Bronchial epithelial cell (primary cell): ENCODE measurements around the gene ORC1. TPM values are rescaled to one million over a fixed set of nuclear protein-coding genes. Genes with fewer than 3 reads are reported as not detected.

Source experiments
- DNase-seq: peaks from one replicate; pipeline ENCODE4 v3.0.0-alpha.2; 2010; ENCODE audit warnings: low read depth
- FAIRE-seq: peaks from 2 replicates; lab custom pipeline; 2011; peaks lifted over from hg19 to GRCh38; lab: Jason Lieb, UNC
- H3K27me3 ChIP-seq: 2 replicates; pipeline ENCODE4 v1.5.1; 2011; ENCODE audit warnings: low read length; ENCODE audit not compliant: control insufficient read depth, insufficient read depth
- H3K36me3 ChIP-seq: 2 replicates; pipeline ENCODE4 v1.5.1; 2011; ENCODE audit warnings: low read length; ENCODE audit not compliant: control insufficient read depth, insufficient read depth
- H3K4me3 ChIP-seq: 2 replicates; pipeline ENCODE4 v1.5.1; 2011; ENCODE audit warnings: mild to moderate bottlenecking, low read depth, low read length, control low read depth
- total RNA-seq: library from RNA; depleted of rRNA; stranded (reverse); fragments of >200 nt; gene quantifications from 2 replicates; pipeline ENCODE4 v1.2.1, GENCODE V29; 2014
- TF ChIP-seq, protein P1 (sequence below): IDR thresholded peaks from 2 replicates; pipeline ENCODE4 v1.5.1; 2011; ENCODE audit warnings: mild to moderate bottlenecking, moderate library complexity, low read length, control low read depth, inconsistent platforms; ENCODE audit not compliant: insufficient read depth, severe bottlenecking

The ORC1 gene
- total RNA-seq = 0.26 TPM in 2 replicates

DNA sequence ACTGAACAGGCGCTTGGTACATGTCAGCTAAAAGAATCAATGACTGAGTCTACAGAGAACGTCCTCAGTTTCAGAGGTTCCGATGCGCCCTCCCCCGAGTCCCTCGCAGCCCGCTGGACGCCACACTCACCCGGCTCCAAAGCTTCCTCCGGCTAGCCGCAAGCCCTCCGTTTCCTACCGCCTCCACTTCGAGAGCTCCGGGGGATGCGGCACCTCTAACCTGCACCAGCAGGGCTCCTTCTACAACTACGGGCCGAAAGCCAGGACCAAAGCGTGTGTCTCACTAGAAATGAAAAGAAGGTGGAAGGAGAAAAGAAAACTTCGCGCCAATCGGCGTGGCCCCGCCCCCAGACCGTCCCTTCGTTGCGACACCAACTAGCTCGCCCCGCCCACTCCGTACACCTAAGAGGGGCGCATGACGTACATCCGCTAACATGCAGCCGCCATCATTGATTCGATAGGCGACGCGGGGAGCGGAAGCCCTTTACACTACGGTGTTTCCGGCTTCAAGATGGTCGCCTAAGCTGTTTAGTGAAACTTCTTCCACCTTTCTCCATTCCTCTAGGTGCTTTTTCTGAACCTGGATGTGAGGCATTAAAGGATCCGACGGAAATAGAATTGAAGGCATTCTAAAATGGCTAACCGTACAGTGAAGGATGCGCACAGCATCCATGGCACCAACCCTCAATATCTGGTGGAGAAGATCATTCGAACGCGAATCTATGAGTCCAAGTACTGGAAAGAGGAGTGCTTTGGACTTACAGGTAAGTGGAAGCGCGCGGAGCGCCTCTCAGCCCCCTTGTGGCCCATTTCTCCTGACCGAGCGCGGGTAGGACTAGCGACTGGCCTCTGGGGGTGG, at the start of gene ORC1, which contains the start of gene PRPF38A:
ORC1 (minus strand) TSS at position 308 of the 859 bp plus-strand sequence. CDS start 2,200 bp downstream, outside the sequence.
PRPF38A (plus strand) TSS at position 487 of the 859 bp plus-strand sequence; CDS start at position 635, 148 bp downstream.
- H3K36me3 ChIP-seq = peaks cover 10% of the 10 kb centered on the region
- DNase-seq (peak; percentile 92), FAIRE-seq (peak; percentile 50)
- TF ChIP-seq, protein P1, sequence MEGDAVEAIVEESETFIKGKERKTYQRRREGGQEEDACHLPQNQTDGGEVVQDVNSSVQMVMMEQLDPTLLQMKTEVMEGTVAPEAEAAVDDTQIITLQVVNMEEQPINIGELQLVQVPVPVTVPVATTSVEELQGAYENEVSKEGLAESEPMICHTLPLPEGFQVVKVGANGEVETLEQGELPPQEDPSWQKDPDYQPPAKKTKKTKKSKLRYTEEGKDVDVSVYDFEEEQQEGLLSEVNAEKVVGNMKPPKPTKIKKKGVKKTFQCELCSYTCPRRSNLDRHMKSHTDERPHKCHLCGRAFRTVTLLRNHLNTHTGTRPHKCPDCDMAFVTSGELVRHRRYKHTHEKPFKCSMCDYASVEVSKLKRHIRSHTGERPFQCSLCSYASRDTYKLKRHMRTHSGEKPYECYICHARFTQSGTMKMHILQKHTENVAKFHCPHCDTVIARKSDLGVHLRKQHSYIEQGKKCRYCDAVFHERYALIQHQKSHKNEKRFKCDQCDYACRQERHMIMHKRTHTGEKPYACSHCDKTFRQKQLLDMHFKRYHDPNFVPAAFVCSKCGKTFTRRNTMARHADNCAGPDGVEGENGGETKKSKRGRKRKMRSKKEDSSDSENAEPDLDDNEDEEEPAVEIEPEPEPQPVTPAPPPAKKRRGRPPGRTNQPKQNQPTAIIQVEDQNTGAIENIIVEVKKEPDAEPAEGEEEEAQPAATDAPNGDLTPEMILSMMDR = peak; percentile 81
- no peaks in the 10 kb centered on the region for H3K27me3 ChIP-seq
- H3K4me3 ChIP-seq = peak within 1 kb of the TSS; percentile 85

DNA sequence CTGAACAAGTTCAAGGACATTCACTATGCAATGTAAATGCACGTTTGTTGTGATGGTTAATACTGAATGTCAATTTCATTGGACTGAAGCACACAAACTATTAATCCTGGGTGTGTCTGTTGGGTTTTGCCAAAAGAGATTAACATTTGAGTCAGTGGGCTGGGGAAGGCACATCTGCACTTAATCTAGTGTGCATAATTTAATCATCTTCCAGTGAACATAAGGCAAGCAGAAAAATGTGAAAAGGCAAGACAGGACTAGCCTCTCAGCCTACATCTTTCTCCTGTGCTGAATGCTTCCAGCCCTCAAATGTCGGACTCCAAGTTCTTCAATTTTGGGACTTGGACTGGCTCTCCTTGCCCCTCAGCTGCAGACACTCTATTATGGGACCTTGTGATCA, 40.2 kb upstream of the ORC1 start:
- TF ChIP-seq, protein P1 = no peak
- Histone ChIP-seq H3K4me3 (no peak overlapping the region), H3K27me3 (no peaks in the 10 kb centered on the region), H3K36me3 (no peaks in the 10 kb centered on the region)
- FAIRE-seq = no peak
- DNase-seq = peak; percentile 10

DNA sequence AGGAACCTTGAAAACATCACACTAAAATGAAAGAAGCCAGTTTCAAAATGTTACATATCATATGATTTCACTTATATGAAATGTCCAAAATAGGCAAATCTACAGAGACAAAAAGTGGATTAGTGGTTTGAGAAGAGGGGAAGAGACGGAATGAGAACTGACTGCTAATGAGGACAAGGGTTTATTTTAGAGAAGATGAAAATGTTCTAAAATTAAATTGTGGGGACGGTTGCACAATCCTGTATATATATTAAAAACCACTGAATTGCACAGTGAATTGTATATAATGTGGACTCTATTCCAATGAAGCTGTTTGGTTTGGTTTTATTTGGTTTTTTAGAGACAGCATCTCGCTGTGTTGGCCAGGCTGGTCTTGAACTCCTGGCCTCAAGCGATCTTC, 35.8 kb upstream of the ORC1 start:
- no peaks in the 10 kb centered on the region for H3K27me3 ChIP-seq
- FAIRE-seq (no peak), DNase-seq (no peak)
- peaks cover 2% of the 10 kb centered on the region for H3K36me3 ChIP-seq
- no peak overlapping the region for H3K4me3 ChIP-seq
- TF ChIP-seq, protein P1 = no peak

DNA sequence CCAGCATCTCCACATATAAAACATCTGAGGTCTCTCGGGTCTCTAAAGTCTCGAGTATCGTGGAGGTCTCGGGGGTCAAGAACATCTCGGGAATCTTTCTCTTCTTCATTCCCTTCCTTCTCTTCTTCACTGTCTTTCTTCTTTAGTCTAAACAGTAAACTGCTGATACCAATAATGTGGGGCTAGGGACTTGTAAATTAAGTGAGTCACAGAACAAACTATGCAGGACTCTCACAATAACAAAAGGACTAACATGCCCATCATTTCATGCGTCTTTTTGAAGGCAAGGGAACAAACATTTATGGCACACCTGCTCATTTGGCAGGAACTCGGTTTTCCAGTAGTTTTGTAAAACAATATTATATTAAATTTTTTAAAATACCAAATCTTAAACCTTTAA, 32.6 kb upstream of the ORC1 start:
- Histone ChIP-seq H3K36me3 (peaks cover 2% of the 10 kb centered on the region), H3K4me3 (no peak overlapping the region), H3K27me3 (no peaks in the 10 kb centered on the region)
- DNase-seq = no peak
- TF ChIP-seq, protein P1 = no peak
- no peak for FAIRE-seq

DNA sequence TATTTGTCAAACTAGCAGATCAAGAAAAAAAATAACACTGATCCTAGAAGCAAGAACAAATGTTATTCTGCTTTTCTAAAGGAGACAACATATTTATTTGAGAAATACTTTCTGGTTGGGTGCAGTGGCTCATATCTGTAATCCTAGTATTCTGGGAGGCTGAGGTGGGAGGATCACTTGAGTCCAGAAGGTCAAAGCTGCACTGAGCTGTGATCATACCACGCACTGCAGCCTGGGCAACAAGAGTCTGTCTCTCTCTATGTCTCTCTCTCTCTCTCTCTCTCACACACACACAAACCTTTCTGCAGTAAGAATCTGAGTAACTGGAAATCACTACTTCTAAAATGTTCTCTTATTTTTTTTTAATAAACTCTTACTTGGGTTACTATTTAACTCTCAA, 31.4 kb upstream of the ORC1 start:
- no peak overlapping the region for H3K4me3 ChIP-seq
- peaks cover 4% of the 10 kb centered on the region for H3K36me3 ChIP-seq
- no peaks in the 10 kb centered on the region for H3K27me3 ChIP-seq
- DNase-seq (no peak), FAIRE-seq (no peak)
- TF ChIP-seq, protein P1 = no peak
